ENCODE data around the gene KIAA1217.

DNA sequence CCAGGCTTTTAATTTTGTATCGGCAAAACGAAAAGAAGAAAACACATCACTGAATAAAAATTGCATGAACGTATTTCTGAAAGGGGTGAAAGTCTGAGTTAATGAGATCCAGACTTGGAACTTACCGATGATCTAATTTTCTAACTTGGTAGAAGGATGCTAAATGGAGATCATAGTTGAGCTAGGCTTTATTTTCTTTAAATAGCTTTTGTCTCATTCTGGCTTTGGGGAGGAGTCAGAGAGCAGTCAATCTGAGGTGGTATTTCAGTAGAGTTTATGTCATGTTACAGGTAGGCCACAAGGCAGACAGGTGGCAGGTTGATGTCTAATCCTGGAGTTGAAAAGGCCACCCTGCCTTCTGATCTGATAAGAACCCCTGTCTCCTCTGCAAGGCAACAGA, 161.9 kb downstream of the KIAA1217 start:
- TF ChIP-seq, protein P1, sequence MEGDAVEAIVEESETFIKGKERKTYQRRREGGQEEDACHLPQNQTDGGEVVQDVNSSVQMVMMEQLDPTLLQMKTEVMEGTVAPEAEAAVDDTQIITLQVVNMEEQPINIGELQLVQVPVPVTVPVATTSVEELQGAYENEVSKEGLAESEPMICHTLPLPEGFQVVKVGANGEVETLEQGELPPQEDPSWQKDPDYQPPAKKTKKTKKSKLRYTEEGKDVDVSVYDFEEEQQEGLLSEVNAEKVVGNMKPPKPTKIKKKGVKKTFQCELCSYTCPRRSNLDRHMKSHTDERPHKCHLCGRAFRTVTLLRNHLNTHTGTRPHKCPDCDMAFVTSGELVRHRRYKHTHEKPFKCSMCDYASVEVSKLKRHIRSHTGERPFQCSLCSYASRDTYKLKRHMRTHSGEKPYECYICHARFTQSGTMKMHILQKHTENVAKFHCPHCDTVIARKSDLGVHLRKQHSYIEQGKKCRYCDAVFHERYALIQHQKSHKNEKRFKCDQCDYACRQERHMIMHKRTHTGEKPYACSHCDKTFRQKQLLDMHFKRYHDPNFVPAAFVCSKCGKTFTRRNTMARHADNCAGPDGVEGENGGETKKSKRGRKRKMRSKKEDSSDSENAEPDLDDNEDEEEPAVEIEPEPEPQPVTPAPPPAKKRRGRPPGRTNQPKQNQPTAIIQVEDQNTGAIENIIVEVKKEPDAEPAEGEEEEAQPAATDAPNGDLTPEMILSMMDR (conservative IDR thresholded peaks at IDR 0.05; ENCODE audit: low read length), result peak; percentile 13; the same call in 1 of the 2 replicates
- no peak for TF ChIP-seq EZH2phosphoT487 (IDR thresholded peaks at IDR 0.05; ENCODE audit: borderline replicate concordance)
